ENCODE results near the gene CNOT3. TPM values are rescaled to one million over a fixed set of nuclear protein-coding genes. Genes with fewer than 3 reads are reported as not detected.
"Not testable (repeated sequence)": the region's sequence is repeated elsewhere in the genome, so short reads cannot be mapped to it uniquely, and the experiment has no call there.

Gene CNOT3
- total RNA-seq, 1 donor from 2014 or later: 72.9 TPM

DNA sequence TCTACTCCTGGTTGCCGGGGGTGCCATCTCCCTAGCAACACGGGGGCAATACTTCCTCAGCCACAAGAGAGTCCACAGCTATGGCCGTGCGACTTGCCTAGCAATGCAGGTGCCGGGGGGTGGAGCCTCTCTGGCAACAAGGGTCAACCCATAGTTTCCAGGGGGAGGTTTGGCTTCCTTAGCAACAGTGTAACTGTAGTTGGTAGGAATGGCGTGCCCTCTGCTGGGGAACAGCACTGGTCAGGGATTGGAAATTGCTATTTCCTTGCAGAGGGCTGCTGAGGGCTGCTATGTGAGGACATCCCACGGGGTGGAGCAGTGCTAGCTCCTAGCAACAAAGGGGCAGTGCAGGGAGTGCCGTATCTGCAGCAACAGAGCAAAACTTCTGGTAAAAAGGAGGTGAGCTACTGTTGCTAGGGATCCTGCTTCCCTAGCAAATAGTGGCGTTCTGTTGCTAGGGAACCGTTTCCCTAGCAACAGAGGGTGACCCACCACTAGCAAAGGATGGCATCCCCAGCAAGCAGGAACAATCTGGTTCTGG lies 42.4 kb downstream of the CNOT3 start:
- no peaks in the 10 kb centered on the region for H3K27me3 Mint-ChIP-seq
- no peaks in the 10 kb centered on the region for H3K9me3 Mint-ChIP-seq
- peak; percentile 79 for DNase-seq (ENCODE audit: extremely low spot score, unreplicated experiment)
- H3K36me3 Mint-ChIP-seq: peaks cover 6% of the 10 kb centered on the region
- peak overlapping the region; percentile 88 for H3K27ac Mint-ChIP-seq
- TF ChIP-seq, protein P1, sequence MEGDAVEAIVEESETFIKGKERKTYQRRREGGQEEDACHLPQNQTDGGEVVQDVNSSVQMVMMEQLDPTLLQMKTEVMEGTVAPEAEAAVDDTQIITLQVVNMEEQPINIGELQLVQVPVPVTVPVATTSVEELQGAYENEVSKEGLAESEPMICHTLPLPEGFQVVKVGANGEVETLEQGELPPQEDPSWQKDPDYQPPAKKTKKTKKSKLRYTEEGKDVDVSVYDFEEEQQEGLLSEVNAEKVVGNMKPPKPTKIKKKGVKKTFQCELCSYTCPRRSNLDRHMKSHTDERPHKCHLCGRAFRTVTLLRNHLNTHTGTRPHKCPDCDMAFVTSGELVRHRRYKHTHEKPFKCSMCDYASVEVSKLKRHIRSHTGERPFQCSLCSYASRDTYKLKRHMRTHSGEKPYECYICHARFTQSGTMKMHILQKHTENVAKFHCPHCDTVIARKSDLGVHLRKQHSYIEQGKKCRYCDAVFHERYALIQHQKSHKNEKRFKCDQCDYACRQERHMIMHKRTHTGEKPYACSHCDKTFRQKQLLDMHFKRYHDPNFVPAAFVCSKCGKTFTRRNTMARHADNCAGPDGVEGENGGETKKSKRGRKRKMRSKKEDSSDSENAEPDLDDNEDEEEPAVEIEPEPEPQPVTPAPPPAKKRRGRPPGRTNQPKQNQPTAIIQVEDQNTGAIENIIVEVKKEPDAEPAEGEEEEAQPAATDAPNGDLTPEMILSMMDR (conservative IDR thresholded peaks at IDR 0.05): peak; percentile 75
- H3K4me3 Mint-ChIP-seq: peak overlapping the region; percentile 44
- H3K4me1 Mint-ChIP-seq (ENCODE audit: unreplicated experiment): peaks cover 10% of the 10 kb centered on the region

DNA sequence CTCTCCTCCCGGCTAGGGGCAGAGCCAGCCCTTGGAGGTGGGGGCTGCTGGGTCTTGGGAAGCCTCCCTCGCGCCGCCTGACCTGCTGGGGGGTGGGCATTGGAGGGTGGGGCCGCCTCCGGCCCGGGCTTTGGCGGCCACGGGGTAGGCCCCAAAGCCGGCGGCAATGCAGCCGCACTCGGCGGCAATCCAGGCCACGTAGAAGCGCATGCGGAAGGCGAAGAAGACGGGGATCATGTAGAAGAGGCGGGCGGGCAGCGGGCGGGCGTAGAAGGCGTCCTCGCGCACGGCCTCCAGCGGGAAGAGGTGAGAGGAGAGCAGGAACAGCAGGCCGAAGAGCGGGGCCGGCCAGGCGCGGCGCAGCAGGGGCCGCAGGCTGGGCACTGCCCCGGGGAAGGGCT lies 43.1 kb downstream of the CNOT3 start:
- peaks cover 9% of the 10 kb centered on the region for H3K36me3 Mint-ChIP-seq
- peaks cover 10% of the 10 kb centered on the region for H3K4me1 Mint-ChIP-seq (ENCODE audit: unreplicated experiment)
- DNase-seq (ENCODE audit: extremely low spot score, unreplicated experiment): no peak
- H3K4me3 Mint-ChIP-seq: no peak overlapping the region
- H3K27ac Mint-ChIP-seq: no peak overlapping the region
- no peaks in the 10 kb centered on the region for H3K9me3 Mint-ChIP-seq
- TF ChIP-seq, protein P1 (conservative IDR thresholded peaks at IDR 0.05): no peak
- no peaks in the 10 kb centered on the region for H3K27me3 Mint-ChIP-seq

DNA sequence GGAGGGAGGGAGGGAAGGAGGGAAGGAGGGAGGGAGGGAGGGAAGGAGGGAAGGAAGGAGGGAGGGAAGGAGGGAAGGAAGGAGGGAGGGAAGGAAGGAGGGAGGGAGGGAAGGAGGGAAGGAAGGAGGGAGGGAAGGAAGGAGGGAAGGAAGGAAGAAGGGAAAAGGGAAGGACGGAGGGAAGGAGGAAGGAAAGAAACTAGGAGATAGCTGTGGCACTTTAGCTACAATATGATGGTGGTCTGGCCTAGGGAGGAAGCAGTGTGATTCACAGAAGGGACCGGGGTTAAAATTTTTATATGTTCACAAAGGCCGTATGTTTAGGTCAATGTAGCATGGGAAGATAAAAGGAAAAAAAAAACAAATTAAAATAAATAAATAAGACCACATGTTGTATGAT lies 44.3 kb downstream of the CNOT3 start:
- not testable (repeated sequence) for H3K27me3 Mint-ChIP-seq; H3K4me1 Mint-ChIP-seq (ENCODE audit: unreplicated experiment); H3K27ac Mint-ChIP-seq; H3K4me3 Mint-ChIP-seq; H3K9me3 Mint-ChIP-seq; DNase-seq (ENCODE audit: extremely low spot score, unreplicated experiment)
- H3K36me3 Mint-ChIP-seq: peaks cover 14% of the 10 kb centered on the region

DNA sequence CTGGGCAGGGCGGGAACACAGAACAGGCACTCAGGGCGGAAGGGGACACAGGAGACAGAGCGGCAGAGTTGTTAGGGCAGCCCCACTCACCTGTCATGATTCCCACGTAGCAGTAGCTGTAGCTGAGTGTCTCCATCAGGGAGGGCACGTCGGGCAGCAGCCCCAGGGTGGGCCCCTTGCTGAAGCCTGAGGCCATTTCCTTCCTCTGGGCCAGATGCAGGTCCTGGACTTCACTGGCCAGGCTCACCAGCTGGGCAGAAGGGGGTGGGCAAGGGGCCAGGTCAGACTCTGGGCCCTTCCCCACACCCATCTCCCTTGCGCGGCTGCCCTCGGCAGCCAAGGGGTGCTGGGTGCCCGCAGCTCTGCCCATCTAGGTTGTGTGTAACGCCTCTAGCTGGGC lies 45.9 kb downstream of the CNOT3 start:
- TF ChIP-seq, protein P1 (conservative IDR thresholded peaks at IDR 0.05): no peak
- Mint-ChIP-seq H3K4me1 (ENCODE audit: unreplicated experiment) (peaks cover 17% of the 10 kb centered on the region), H3K4me3 (no peak overlapping the region), H3K27me3 (no peaks in the 10 kb centered on the region), H3K27ac (no peak overlapping the region), H3K36me3 (peaks cover 10% of the 10 kb centered on the region), H3K9me3 (no peaks in the 10 kb centered on the region)
- no peak for DNase-seq (ENCODE audit: extremely low spot score, unreplicated experiment)

DNA sequence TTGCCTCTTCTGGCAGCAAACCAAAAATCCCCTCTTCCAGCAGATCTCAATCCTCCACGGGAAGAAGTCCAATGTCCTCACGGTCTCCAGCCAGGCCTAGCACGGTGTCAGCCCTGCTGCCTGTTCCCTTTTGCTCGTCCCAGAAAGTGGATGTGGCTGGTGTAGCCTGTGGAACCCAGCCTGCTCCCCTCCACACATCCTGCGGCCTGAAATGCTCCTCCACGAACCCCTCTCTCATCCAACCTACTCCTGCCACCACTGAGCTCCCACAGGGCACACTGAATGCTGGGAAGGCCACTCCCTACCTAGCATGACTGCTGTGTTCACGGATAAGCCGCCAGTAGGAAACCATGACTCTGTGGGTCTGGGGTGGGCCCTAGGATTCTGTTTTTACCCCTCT lies 48.8 kb downstream of the CNOT3 start:
- H3K9me3 Mint-ChIP-seq: no peaks in the 10 kb centered on the region

DNA sequence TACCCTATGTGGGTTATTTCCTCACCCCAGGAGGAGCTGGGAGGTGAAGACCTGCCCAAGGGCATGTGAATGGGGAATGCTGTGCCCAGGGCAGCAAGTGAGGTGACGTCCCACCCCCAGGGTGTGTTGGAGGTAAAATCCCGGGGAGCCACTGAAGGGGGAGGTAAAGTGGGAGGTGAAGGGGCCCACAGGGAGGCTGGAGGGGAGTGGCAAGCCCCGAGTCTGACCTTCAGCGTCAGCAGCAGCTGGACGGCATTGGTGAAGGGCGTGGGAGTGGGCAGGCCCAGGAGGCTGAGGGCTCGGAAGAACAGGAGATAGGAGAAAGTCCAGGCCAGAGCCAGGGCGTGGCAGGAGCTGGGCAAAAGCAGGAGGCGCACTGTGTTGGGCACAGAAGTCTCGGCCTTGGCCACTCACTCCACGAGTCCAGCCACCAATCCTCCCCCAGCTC lies 49.4 kb downstream of the CNOT3 start:
- DNase-seq (ENCODE audit: extremely low spot score, unreplicated experiment): no peak
- H3K9me3 Mint-ChIP-seq: no peaks in the 10 kb centered on the region
- H3K27ac Mint-ChIP-seq: peak overlapping the region; percentile 67

More for the DNA sequence above, 48.8 kb downstream of the CNOT3 start:
- no peaks in the 10 kb centered on the region for H3K27me3 Mint-ChIP-seq
- H3K36me3 Mint-ChIP-seq: peaks cover 8% of the 10 kb centered on the region
- H3K4me3 Mint-ChIP-seq: no peak overlapping the region
- TF ChIP-seq, protein P1 (conservative IDR thresholded peaks at IDR 0.05): no peak
- peaks cover 7% of the 10 kb centered on the region for H3K4me1 Mint-ChIP-seq (ENCODE audit: unreplicated experiment)
- H3K27ac Mint-ChIP-seq: no peak overlapping the region
- DNase-seq (ENCODE audit: extremely low spot score, unreplicated experiment): no peak

More for the DNA sequence above, 49.4 kb downstream of the CNOT3 start:
- Mint-ChIP-seq H3K27me3 (no peaks in the 10 kb centered on the region), H3K4me3 (peak overlapping the region; percentile 90), H3K36me3 (peaks cover 8% of the 10 kb centered on the region), H3K4me1 (ENCODE audit: unreplicated experiment) (peaks cover 7% of the 10 kb centered on the region)
- TF ChIP-seq, protein P1 (conservative IDR thresholded peaks at IDR 0.05): no peak

All from type B pancreatic cell (in vitro differentiated cells).